Stomach smooth muscle (tissue), 2 donors: ENCODE data around the gene DNAJC5G.

Source experiments
- H3K27ac ChIP-seq: one replicate; pipeline ENCODE4 v1.7.0; 2013; ENCODE audit warnings: mild to moderate bottlenecking, low read length, inconsistent platforms
- H3K27me3 ChIP-seq, 2 donors: one replicate each; pipeline ENCODE4 v1.7.0; 2013; ENCODE audit warnings: low read length in 2 of 2; ENCODE audit not compliant: insufficient read depth in 2 of 2, control insufficient read depth in 1 of 2
- H3K36me3 ChIP-seq, 2 donors: one replicate each; pipeline ENCODE4 v1.7.0; 2013; ENCODE audit warnings: low read length in 2 of 2; ENCODE audit not compliant: control insufficient read depth in 2 of 2, insufficient read depth in 2 of 2
- H3K4me1 ChIP-seq: one replicate; pipeline ENCODE4 v1.7.0; 2013; ENCODE audit warnings: low read length; ENCODE audit not compliant: control insufficient read depth, insufficient read depth
- H3K4me3 ChIP-seq, 2 donors: one replicate each; pipeline ENCODE4 v1.7.0; 2013; ENCODE audit warnings: low read length in 2 of 2
- H3K9ac ChIP-seq, 2 donors: one replicate each; pipeline ENCODE4 v1.7.0; 2013; ENCODE audit warnings: low read length in 2 of 2, mild to moderate bottlenecking in 1 of 2
- H3K9me3 ChIP-seq, 2 donors: one replicate each; pipeline ENCODE4 v1.7.0; 2013; ENCODE audit warnings: low read length in 2 of 2; ENCODE audit not compliant: control insufficient read depth in 2 of 2
- donor health status: healthy.
- donor health status: Pancreatic carcinoma.

The DNAJC5G gene

GRCh38 chr2:27323596-27324285 is 48.5 kb downstream of the DNAJC5G start:
- Histone ChIP-seq H3K27me3 (no peaks in the 10 kb centered on the region), H3K9me3 (no peaks in the 10 kb centered on the region), H3K27ac (peak overlapping the region; percentile 98), H3K4me1 (peaks cover 18% of the 10 kb centered on the region), H3K9ac (peak overlapping the region; percentile 95 to 97), H3K4me3 (peak overlapping the region; percentile 85 to 98), H3K36me3 (peaks cover 21 to 23% of the 10 kb centered on the region in 2 donors)

- Histone ChIP-seq H3K4me1 (peaks cover 18% of the 10 kb centered on the region), H3K9me3 (no peaks in the 10 kb centered on the region), H3K36me3 (peaks cover 29 to 33% of the 10 kb centered on the region in 2 donors), H3K4me3 (no peak overlapping the region), H3K27ac (no peak overlapping the region), H3K27me3 (no peaks in the 10 kb centered on the region), H3K9ac (no peak overlapping the region)
Measured at GRCh38 chr2:27324720-27325119, 49.5 kb downstream of the DNAJC5G start.
